Measurements from ENCODE around the gene TEX14.

TEX14 gene

DNA sequence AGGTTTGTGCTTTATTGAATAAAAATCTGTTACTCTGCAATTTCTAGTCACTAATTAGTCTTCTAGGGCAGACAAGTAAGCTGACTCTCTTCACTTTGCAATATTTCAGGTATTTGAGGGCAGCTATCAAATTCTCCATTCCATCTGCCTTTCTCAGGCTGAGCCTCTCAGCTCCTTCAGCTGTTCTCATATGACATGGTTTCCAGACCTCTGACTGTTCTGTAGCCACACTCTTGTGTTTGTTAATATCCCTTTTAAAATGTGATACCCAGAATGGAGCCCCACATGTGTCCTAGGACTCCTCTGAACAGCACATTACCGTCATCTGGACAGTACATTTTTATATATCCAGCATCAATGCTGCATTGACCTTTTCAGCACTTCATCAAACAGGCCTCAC lies 131.3 kb downstream of the TEX14 start:
- no peak for DNase-seq

DNA sequence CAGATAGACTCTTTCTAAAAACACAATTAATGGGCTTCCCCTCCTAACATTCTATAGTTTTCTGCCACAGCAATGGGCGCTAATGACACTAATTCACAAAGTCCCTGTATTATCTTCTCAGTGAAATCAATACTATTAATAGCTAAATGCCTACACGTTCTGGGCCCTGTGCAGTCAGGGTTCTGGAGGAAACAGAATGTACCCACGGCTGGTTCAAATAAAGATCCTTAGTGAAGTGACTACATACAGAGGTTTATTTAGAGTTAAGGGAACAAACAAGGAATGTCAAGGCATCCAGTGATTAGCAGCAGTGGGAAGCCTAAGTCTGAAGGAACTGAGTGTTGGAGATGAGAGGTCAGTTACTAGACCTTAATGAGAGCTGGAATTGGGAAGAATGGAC lies 133.9 kb downstream of the TEX14 start:
- DNase-seq = no peak

DNA sequence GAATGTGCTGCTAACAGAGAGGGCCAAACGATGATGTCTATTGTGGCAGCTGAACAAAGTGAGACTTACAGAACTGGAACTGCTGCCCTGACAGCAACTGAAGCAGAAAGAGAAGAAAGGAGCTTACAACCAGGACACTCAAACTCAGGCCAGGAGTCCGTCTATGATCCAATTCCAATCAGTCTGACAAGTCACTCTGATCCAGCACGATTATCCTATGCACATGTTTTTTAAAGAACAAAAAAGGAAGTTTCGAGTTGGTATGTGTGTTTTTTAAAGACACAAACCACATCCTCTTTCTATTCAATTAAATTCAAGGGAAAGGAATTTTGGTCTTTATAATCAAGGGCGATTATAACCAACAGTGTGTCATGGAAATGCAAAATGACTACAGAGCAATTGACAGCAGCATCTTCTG lies 135.0 kb downstream of the TEX14 start:
- DNase-seq = no peak

DNA sequence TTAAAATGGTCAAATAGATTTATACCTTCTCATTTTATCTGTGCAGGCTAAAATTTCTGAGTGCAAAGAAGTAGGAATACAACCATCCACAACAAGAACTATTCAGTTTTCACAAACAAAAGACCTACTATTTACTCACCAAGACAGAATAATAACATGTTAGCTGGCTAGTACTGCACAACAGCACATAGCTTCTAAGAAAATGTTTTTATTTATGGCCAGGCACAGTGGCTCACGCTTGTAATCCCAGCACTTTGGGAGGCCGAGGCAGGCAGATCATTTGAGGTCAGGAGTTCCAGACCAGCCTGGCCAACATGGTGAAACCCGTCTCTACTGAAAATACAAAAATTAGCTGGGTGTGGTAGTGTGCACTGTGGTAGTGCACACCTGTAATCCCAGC lies 136.7 kb downstream of the TEX14 start:
- DNase-seq = peak in 1 of 3 experiments; percentile 8

DNA sequence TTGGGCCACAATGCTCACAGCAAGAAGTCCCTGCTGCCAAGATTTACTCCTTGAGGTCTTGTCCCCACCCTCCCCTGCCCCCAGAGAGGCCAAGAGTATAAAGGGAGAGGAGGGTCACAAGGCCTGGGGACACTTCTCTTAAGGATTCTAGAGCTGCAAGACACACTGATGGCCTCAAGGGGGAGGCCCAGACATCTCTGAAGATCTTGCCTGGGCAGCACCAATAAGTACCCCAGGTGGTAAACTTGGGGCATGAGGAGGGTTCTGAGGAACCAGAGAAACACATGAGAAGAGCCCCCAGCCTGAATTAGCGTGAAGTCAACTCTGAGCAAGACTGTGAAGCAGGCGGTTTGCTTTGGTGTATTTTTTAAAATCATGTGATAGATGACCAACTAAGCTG lies 150.6 kb downstream of the TEX14 start:
- DNase-seq = no peak

DNA sequence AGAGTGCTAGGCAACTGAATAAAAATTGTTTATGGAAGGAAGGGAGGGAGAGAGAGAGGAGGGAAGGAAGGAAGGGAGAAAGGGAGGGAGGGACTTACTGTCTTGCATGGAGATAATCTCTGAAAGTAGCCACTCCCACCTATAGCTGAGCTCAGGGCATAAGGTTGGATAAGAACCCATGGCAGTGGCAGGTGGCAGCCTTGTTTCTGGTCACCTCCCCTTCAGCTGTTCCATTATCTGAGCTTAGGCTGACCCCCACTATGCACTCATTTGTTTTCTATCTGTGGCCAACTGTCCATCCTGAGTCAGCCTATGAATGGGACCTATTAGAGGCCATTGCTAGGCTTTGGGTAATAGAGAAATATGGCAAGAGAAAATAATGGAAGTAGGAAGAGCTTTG lies 152.1 kb downstream of the TEX14 start:
- no peak for DNase-seq

DNA sequence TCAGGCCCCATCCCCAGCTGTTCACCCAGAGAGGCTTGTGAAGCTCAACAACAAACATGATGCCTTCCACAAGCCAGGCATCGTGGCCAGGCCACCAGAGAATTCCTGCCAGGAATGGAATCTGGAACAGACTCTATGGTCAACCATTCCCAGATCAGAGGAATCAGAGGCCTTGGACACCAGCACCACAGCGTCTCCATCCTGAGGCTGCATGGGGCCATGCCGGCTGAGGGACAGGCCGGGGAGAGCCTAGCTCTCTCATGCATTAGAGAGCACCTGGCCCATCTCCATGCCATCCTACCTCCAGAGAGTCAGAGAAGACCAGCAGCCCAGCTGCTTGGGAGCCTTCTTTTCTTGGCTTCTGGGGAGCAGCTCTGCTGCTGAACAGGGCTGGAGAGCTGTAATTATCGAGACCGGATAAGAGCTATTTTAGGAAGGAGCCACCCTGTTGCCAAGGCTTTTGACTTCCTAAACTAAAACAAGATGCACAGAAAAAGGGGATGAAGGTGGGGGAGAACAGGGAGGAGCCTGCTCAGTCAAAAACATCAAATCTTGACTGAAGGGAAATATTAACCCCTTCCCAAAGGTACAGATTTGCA lies 152.9 kb downstream of the TEX14 start:
- peak in 2 of 3 experiments; percentile 22 to 52 for DNase-seq

DNA sequence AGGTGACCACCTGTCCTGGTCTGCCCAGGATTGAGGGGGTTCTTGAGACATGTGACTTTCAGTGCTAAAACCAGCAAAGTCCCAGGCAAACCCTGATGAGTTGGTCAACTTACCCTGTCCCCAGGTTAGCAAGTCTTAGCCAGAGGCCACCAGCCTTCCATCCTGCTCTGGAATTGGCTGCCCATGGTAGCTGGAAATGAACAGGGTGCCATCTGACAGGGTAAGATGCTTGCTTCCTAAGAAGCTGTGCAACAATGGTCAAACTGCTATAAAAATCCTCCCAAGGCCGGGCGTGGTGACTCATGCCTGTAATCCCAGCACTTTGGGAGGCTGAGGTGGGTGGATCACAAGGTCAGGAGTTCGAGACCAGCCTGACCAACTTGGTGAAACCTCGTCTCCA lies 154.6 kb downstream of the TEX14 start:
- no peak for DNase-seq

DNA sequence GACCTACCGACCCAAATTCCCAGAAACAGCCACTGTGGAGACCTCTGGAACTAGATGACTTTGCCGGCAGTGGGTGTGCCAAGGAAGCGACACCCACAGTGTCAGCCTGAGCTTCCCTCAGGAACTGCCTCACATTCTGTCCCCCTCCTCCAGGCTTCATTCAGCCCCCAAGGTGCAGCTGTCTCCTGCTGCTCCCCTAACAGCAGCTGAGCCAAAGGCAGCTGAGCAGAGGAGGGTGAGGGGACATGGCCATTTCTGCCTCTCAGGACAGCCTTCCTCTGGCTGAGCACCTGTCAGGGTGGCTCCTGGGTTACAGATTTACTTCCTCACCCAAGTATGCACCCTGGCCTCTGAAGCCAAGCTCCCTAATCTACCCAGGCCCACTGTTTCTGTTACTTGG lies 155.3 kb downstream of the TEX14 start:
- no peak for DNase-seq

DNA sequence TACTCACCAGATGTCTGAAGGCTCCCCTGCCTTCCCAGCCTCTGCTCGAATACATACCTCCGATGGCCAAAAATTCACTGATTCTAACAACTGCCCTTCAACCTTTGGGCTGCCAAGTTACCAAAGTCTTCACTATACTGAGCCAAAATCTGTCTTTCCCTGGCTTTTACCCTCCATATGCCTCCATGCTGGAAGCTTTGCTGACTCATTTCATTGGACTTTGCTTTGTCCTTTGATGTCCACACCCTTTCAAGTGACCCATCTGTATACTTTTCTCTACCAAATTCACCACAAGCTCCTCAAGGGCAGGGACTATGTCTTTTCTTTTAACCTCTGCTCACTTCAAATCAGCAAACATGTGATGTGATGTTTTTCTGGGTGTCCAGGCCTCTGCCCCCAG lies 156.4 kb downstream of the TEX14 start:
- DNase-seq = no peak

DNA sequence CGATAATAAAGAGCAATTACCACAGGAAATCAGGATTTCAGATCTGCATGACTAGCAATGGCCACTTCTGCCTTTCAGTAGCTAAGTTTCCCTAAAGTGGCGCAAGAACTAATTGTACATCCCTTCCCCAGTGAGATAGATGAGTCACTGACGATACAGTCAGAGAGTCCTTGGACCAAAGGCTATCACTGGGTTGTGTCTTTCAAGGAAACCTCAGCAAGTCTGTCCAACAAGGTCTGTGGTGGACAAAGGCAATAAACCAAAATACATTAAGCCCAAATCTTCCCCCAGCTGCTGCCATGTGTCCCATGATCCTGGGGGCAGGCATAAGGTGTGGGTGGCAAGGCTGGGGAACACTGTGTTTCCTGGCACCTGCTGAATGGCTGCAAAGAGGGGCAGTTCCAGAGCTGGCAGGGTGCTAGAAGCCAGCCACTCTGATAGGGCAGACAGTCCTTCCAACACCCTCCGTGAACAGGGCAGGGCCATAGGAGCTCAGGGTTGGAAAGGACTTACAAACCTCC lies 156.9 kb downstream of the TEX14 start:
- no peak for DNase-seq

DNA sequence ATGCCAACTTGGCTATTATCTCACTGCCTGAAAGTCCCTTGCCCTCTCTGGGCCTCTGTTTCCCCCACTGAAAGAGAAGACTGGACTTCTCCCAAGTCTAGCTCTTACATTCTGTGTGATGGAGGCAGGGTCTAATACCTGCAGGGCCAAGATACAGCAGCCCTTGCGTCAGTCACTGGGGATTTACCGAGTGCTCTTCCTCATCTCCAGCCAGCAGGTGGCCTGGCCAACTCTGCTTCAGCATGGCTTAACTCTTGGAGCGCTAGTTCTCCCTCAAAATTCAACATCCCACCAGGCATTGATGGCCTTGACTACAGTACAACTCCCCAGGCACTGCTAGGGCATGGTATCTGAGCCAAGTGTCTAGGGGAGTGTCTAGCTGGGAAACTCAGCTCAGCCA lies 157.5 kb downstream of the TEX14 start:
- no peak for DNase-seq

DNA sequence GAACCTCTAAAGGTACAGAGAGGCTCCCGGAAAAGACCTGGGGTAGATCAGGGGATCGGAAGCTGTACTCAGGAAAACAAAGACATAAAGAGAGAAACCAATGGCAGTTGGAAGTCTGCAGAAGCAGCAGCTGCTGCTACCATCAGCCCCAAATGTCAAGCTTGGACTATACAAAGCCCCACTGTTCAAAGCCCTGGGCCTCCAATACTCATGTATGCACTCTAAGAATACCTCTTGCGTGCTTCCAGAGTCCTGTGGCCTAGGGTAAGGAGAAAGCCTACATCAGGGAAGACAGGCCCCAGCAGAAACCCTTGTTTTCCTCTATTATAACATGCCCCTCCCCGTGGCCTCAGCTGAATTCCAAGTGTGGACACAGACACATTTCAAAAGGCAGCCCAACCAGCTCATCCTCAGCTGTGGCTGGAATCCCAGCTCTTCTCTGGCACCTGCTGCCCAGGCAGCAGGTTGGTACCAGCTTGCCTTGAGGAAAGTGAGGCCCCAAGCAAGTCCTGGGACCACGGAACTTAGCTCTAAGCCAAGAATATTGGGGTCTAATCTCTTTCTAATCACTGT lies 158.1 kb downstream of the TEX14 start:
- no peak for DNase-seq

DNA sequence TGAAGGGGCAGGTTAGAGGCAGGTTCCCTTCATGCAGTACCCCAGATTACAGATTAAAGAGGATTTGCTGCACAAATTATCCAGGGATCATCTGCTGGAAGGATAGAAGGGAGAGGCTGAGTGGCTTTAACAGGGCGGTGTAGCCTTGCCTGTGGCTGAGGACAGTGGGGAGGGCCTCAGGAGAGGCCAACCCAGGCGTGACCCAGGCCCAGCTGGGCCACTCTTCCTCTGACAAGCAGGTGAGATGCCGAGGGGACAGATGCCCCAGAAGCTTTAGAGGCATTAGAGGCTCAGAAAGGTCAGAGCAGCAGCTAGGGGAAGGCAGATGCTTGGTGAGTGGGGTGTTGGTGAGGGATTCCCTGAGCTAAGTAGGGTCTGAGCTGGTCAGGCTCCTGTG lies 159.3 kb downstream of the TEX14 start:
- no peak for DNase-seq

DNA sequence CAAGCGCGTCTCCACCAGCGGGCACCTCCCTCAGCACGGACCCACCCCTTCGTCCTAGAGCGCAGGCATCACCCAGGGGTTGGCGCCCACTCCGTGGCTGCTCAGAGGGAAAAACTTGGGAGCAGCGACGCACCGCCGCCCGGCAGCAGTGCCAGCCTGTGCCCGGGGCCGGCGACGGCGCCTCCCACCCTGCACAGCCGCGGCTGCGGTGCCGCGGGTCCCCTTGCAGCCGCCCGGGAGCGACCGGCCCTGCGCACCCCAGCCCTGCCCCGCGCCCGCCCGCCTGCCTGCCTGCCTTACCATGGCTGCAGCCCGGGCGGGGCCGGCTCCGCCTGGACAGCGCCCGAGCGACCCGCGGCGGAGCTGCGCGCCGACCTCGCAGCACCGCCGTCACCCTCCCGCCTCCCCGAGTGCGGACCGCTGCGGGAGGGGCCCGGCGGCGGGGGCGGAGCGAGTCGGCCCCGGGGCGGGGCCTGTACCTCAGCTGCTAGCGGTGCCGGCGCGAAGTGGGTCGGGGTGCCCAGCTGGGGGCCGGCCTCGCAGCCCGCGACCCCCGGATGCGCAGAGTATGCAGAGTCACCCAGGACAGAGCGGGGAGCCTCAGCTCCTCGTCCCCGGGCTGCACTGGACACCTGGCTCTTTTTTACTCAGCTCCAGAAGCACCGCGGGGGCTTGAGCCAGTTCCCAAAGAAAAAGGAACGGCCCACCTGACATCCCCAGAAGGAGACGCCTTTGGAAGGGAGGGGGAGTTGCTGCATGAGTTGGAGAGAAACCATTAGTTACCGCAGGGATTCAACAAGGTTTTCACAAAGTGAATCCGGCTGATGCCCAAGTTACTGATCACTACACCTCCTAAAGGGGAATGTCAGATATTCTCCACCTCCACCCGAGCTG lies 159.9 kb downstream of the TEX14 start:
- peak; percentile 63 to 74 (median 70) for DNase-seq

DNA sequence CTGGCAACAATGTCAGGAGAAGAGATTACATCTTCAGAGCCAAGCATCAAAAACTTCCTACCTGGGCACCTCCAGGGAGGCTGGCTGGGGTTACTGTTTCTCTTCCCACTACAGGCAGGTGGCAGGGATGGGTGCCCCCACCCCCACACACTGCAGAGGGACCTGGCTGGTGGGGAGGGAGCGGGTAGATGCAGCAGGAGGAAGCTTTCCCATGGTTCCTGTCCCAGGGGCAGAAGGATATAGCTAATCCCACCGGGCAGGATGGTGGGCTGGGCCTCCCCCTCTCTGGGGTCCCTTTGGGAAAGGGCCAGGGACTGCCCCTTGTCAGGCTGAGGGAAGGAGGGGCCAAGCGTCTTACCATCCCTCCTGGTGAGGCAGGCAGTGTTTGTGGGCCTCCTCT lies 160.7 kb downstream of the TEX14 start:
- DNase-seq = peak in 2 of 3 experiments; percentile 28 to 35

DNA sequence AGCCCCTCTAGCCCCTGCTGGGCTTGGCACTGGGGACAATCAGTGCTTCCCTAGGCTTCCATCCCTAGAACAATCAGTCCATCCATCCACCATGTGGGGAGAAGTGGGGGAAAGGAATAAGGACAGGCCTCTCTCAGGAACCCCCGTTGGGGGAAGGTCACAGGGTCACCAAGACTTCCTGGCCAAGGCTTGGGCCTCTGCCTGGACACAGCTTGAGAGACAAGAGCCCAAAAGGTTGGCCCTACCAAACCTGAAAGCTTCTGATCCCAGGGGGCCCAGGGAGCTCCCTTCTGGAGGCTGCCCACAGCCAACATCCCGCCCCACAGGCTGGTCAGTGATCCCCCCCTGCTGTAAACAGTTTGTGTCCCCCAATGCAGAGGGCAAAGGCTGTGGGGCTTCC lies 161.2 kb downstream of the TEX14 start:
- DNase-seq = no peak

DNA sequence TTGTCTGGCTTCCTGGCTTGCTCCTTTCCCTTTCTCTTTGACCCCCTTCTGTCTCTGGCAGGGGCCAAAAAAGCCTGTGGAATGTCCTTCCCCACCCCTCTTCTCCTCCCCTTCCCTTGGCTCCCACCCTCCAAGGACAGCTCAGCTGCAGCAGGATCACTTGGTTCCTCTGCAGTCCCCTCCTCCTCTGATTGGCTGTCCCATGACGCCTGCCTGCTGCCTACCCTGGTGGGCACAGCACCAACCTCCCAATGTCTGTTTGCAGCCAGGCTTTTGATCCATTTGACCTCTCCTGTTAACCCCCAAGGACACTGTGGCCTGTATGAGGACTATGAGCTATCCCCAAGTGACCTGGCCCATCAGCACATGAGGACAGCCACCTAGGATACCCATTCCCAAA lies 162.6 kb downstream of the TEX14 start:
- no peak for DNase-seq

DNA sequence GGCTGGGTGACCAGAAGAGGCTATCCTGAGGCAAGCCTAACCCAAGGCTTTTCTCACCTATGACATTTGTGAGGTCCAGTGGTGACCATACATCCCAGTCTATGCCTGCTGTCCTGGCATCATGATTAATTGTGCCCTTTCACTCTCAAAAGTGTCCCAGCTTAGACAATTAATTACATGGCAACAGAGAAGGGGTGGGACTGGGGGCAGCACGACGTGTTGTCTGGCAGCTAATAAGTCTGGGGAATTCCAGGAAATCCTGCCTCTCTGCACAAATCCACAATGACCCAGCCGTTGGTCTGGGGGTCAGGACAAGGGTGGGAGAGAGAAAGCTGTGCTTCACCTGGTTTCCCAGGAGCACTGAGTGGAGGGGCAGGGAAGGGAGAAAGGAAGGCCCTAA lies 163.4 kb downstream of the TEX14 start:
- peak in 1 of 3 experiments; percentile 5 for DNase-seq

DNA sequence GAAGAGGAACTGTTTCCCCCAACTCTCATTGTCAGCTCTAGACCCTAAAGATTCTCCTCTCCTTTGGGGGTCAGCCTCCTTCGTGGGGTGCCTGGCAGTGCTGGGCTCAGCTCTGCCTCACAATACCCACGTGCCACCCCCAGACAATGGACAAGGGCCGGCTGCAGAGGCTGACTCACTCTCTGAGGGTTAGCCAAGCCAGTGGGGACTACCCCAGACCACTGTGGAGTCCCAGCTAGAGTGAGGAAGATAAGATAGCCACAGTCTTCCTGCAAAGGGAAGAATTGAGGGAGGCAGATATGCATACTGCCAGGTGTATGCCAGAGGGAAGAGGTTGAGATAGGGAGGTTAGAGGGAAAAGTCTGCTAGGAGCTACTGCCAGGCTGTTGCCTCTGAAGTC lies 163.9 kb downstream of the TEX14 start:
- no peak for DNase-seq

DNA sequence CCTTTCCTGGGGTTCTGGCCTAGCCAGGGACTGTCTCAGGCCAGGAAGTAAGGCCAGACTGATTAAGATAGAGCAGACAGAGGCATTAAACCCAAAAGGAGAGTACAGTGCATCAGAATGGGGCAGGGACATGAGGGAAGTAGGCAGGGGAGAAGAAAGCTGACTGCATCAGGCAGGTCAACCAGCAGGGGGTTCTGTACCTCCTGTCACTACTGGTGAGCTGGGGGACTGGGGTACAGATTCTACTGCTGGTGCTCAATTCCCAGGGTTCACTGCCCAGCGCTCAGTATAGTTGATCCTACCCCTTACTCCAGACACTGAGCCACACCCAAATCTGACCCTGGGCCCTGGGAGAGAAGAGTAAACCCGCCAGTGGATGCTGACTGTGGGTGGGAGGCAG lies 164.5 kb downstream of the TEX14 start:
- no peak for DNase-seq

DNA sequence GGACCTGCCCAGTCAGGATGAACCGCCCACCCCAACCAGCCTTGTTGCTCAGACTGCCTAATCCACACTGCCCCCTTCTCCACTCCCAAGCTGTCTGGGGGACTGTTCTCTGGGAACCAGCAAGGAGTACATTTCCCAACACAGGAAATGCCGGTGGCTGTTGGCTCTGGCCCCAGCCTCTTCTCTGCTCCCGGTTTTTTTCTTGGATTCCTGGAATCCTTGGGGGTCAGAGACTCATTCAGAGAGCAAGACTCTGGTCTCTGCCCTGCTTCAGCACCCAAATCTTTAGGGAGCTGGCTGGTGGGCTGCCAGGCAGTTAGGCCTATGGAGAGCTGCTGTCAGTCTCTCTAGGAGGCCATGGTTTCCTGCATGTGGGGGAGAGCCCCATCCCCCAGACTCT lies 166.6 kb downstream of the TEX14 start:
- no peak for DNase-seq

DNA sequence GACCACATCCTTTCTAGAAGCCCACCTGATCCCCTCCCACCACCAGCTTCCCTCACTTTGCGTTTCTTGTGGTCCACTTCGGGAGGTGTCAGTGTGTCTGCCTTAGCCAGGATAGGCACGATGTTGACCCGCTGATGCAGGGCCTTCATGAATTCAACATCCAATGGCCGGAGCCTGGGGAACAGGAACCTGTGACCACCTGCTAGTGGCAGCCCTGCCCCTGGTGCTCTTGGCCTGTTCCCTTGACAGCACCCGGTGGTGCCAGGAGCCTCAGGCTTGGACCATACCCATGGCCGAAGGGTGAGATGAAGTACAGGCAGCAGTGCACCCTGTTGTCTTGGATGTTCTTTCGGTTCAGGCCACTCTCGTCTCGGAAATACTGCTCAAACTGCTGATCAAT lies 170.2 kb downstream of the TEX14 start:
- no peak for DNase-seq

DNA sequence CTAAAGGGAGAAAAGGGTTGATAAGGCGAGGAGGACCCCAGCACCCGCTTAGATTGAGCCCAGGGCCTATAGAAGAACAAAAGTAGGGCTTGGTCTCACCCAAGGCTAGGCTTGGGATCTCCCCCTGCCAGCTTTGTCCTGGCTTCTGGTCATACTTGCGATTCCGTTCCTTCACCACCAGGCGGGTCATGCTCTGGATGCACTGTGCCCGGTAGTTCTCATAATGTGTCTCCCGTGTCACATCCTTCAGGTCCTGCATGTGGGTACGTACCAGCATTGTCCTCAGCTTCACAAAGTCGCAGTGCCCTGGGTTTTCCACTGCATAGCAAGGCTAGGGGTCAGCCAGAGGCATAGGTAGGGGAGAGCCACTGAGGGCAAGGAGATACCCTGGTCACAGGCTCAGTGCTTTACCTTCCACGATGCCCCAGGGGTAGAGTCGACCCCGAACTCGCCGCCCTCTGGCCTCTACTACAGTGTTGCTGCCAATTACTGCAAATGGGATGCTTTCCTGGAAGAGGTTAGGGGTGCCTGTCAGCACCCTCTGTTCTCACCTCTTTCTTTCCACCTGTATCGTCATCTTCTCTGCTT lies 170.9 kb downstream of the TEX14 start:
- peak in 1 of 3 experiments; percentile 6 for DNase-seq

Measured in NCI-H1417 (cell line).